Measurements from ENCODE around the gene PLA2G5.
"Not testable (repeated sequence)": the region's sequence is repeated elsewhere in the genome, so short reads cannot be mapped to it uniquely, and the experiment has no call there.

The PLA2G5 gene, protein sequence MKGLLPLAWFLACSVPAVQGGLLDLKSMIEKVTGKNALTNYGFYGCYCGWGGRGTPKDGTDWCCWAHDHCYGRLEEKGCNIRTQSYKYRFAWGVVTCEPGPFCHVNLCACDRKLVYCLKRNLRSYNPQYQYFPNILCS

GRCh38 chr1:20069874-20070273 lies at the start of gene PLA2G5:
Gene PLA2G5, plus strand, starts transcription at chr1:20070194. Its CDS starts 14,637 bp downstream, at chr1:20084831.
- DNase-seq = no peak

DNA sequence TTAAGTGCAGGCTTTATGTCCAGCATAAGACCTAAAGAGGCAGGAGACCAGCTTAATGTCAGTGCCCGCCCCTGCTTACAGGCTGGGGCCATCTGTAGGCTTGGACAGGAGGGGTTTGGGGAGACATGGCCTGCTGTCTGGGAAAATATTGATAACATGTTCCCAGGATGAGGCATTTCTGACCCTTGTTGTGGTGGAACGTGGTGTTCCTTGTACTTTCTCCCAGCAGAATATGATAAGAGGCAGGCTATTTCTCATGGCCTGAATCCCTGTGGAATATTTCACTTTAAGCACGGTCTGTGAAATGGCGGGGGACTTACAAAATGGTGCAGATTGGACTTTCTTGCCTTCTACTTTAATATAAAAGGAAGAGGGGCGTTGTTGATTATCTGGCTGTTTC lies 41.9 kb upstream of the PLA2G5 start:
- DNase-seq = no peak

GRCh38 chr1:20028726-20029125 lies 41.3 kb upstream of the PLA2G5 start:
- DNase-seq = no peak

- no peak for DNase-seq
Measured at GRCh38 chr1:20029178-20029912, 40.6 kb upstream of the PLA2G5 start.

DNA sequence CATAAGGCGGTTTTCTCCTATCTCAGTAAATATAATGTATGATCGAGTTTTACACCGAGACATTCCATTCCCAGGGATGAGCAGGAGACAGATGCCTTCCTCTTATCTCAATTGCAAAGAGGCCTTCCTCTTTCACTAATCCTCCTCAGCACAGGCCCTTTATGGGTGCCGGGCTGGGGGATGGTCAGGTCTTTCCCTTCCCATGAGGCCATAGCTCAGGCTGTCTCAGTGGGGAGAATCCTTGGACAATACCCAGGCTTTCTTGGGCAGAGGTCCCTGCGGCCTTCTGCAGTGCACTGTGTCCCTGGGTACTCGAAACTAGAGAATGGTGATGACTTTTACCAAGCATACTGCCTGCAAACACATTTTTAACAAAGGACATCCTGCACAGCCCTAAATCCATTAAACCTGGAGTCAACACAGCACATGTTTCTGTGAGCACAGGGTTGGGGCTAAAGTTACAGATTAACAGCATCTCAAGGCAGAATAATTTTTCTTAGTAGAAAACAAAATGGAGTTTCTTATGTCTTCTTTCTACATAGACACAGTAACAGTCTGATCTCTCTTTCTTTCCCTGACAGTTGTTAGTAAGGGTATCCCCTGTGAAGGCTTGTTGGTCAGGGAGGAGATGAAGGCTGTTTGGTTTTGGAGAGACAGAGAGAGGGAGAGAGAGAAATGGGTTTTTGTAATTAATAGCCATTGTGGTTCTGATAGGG lies 39.4 kb upstream of the PLA2G5 start:
- DNase-seq = not testable (repeated sequence)

GRCh38 chr1:20031161-20031560 lies 38.8 kb upstream of the PLA2G5 start:
- no peak for DNase-seq

DNA sequence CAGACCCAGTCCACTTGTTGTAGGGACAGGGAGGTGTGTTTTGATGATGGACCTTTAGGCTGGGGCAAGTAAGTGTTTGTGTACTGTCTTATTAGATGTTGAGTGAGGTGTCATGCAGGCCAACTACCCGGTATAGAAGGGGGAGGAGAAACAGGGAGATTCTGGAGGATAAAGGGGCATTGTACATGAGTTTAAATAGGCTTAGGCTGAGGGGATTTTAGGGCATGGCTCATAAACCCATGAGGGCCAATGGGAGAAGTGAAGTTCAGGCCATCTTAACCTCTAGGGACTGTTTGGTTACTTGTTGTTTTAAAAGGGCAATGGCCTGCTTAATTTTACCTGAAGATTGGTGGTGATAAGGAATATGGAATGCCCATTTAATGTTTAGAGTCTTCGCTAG lies 38.2 kb upstream of the PLA2G5 start:
- no peak for DNase-seq

DNA sequence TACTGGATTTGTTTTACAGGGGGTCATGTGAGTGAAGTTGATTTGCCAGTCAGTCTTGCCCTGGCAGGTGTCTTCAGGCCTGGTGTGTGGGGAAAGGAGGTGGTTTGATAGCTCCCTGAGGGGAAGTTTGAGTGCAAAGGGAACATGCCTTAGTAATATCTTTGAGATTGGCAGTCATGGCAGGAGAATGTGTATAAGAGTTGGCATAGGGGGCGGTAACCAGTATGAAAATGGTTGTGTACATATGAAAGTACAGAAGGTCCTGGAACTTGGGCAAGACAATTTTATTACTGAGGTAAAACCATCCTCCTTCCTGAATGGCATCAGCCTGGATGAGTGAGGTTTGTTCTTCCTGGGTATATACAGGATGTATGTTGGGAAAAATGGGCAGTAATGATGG lies 37.6 kb upstream of the PLA2G5 start:
- no peak for DNase-seq

DNA sequence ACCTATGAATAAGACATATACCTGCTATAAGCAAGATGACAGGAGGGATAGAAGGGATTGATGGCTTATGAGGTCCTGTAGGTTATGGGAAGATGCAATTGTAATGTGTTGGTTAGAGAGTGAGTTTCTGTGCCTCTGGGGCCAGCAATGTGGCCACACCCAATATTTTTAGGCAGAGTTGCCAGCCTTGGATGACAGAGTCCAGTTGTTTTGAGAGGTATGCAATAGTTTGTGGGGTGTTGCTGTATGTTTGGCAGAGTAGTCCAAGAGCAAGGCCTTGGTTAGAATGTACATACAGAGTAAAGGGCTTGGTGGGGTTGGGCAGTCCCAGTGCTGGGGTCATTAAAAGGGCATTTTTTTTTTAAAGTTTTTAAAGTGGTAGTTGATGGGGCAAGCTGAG lies 36.6 kb upstream of the PLA2G5 start:
- DNase-seq = no peak

DNA sequence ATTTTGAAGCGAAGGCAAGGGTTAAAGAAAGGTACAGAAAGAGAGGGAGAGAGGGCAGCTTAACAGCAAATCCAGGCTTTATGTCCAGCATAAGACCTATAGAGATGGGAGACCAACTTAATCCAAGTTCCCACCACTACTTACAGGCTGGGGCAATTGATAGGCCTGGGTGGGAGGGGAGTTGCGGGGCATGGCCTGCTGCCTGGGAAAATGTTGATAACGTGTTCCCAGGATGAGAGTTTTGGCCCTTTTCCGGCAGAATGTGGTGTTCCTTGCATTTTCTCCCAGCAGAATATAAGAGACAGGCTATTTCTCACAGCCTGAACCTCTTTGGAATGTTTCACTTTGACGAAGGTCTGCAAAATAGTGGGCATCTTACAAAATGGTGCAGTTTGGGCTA lies 34.9 kb upstream of the PLA2G5 start:
- DNase-seq = no peak

DNA sequence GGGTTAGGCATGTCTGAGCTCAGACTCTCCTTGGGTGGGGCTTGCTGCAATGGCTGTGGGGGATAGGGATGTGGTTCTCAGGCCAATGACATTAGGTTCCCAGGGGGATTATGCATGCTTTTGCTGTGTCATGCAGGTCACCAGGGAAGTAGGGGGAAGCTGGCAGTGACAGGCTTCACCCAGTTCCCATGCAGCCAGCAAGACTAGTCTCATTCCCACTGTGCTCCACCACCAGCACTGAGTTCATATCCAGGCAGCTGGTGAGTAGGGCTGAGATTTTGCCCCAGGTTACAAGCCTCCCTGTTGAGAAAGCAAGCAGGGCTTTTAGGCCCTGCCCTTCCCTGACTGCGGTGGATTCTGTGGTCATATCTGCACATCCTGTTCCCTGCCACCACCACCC lies 32.1 kb upstream of the PLA2G5 start:
- DNase-seq = no peak

DNA sequence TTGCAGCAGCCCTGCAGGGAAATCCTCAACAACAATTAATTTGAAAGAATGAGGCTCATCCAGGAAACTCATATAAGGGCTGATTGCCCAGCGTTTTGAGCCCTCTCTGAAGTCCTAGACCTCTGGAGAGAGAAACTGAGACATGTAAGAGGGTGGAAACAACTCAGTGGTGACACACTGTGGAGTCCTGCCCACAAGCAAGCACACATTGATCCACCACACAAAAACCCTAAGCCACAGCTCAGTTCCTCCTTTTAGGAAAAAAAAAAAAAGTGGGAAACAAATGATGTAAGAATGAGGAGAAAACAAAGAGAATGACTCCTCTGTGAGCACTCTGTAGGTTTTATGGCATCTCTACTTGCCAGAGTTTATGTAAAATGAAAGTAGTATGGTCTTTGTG lies 22.9 kb upstream of the PLA2G5 start:
- no peak for DNase-seq

DNA sequence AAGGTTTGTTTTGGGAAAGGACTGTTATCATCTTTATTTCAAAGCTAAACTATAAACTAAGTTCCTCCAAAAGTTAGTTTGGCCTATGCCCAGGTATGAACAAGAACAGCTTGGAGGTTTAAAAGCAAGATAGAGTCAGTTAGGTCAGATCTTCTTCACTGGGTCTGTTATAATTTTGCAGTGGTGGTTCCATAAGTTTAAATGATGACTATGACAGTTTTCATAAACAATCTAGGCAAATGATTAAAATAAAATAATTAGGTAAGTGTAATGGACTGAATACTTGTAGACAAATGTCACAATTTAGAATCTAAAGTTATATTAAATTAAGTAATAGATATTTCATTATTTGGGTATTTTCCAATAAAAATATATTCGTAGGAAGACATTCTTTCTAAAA lies 21.4 kb upstream of the PLA2G5 start:
- no peak for DNase-seq

DNA sequence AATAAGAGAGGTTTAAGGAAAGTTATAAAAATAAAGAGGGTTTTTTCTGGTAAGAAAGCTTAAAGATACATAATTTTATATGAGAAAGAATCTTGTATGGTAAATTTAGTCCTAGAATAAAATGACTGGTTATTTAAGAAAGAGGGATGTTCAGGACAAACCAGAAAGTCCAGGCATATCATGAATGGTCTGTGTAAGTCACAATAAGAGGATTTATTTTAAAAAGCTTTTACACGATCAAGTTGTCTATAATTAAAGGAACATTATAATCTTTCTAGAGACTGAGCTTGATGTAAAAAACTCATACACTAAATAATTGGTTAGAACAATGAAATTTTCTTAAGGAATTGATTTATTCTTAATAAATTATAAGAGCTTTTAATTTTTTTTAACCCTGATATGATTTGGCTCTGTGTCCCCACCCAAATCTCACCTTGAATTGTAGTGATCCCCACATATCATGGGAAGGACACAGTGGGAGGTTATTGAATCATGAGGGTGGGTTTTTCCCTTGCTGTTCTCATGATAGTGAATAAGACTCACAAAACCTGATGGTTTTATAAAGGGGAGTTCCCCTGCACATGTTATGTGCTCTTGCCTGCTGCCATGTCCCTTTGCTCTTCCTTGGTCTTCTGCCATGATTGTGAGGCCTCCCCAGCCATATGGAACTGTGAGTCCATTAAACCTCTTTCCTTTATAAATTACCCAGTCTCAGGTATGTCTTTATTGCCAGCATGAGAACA lies 20.8 kb upstream of the PLA2G5 start:
- not testable (repeated sequence) for DNase-seq

DNA sequence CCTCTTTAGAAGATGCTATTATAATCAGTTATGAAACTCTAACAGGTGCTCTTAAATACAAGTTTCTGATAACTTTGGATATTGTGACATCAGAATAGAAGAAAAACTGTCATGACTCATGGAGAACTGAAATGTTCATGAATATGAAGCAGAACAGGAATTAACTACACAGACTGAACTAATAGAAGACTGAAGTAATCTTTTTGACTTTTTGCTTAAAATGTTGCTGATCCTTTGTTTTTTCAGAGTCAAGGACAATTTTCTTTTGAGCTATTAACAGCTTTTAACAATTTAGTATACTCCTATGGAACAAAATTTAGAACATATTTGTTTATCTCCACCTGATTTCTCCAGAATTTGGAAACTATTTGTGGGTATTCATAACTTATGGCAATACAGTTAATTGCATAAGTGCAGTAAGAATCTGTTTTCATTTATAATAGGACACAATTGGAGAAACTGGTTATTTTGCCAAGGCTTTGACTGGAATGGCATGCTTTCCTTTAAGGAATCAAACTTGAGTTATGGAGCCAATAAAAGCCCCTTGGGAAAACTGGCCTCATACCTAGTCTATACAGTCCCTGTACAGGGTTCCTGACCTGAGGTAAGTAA lies 18.7 kb upstream of the PLA2G5 start:
- DNase-seq = no peak

GRCh38 chr1:20052386-20052785 lies 17.6 kb upstream of the PLA2G5 start:
- DNase-seq = no peak

GRCh38 chr1:20057886-20058420 lies 12.0 kb upstream of the PLA2G5 start:
- no peak for DNase-seq

- no peak for DNase-seq
Measured at GRCh38 chr1:20058531-20058930, 11.5 kb upstream of the PLA2G5 start.

- DNase-seq = no peak
Measured at GRCh38 chr1:20059847-20060246, 10.1 kb upstream of the PLA2G5 start.

GRCh38 chr1:20060791-20061190 lies 9.2 kb upstream of the PLA2G5 start:
- not testable (repeated sequence) for DNase-seq

DNA sequence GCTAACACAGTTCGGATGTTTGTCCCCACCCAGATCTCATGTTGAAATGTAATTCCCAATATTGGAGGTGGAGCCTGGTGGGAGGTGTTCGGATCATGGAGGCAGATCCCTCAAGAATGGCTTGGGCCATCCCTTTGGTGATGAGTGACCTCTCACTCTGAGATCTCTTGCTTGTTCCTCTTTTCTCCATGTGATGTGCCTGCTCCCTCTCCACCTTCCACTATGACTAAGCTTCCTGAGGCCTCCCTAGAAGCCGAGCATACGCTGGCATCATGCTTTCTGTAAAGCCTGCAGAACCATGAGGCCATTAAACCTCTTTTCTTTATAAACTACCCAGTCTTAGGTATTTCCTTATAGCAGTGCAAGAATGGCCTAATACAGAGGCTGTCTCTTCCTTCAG lies 8.1 kb upstream of the PLA2G5 start:
- no peak for DNase-seq

DNA sequence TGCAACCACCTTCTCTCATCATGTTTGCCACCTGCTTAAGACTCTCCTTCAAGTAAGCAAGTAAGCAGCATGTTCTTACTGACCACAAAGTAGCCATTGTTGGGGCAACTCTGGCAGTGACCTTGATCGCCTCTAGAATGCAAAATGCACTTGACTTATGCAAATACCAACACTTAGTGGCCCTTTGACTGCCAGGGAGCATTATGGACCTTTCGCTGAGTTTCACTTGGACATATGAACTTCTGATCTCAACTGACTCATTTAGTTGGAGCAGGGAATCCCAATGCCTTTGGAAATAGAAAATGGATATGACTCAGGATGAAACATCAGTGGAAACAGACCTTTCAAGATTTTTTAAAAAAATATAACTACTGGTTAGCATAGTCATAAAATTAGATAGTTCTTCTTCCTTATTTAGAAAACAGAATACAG lies 6.1 kb upstream of the PLA2G5 start:
- DNase-seq = no peak

GRCh38 chr1:20068722-20069121 lies 1.3 kb upstream of the PLA2G5 start:
- no peak for DNase-seq
